IgD-negative memory B cell (primary cell): ENCODE results near the gene SGCE. TPM values are rescaled to one million over a fixed set of nuclear protein-coding genes. Genes with fewer than 3 reads are reported as not detected.
A peak's percentile ranks its signal among the peaks of the same experiment; 100 is the strongest.

ENCODE experiments used
- H3K27ac Mint-ChIP-seq, 3 donors: one replicate each; pipeline ENCODE4 v1.8.0; 2020 to 2022; ENCODE audit warnings: mild to moderate bottlenecking in 3 of 3, mixed read lengths in 3 of 3, moderate library complexity in 1 of 3
- H3K27me3 Mint-ChIP-seq: one replicate; pipeline ENCODE4 v1.8.0; 2021; ENCODE audit warnings: mixed read lengths
- H3K36me3 Mint-ChIP-seq: one replicate; pipeline ENCODE4 v1.8.0; 2020; ENCODE audit warnings: mild to moderate bottlenecking, mixed read lengths
- H3K4me1 Mint-ChIP-seq, 3 donors: one replicate each; pipeline ENCODE4 v1.8.0; 2020 to 2022; ENCODE audit warnings: mixed read lengths in 3 of 3, mild to moderate bottlenecking in 1 of 3
- H3K4me3 Mint-ChIP-seq, 4 donors: one replicate each; pipeline ENCODE4 v1.8.0; 2020 to 2022; ENCODE audit warnings: mild to moderate bottlenecking in 4 of 4, mixed read lengths in 4 of 4, moderate library complexity in 3 of 4
- H3K9me3 Mint-ChIP-seq, 3 donors: one replicate each; pipeline ENCODE4 v1.8.0; 2020 to 2021; ENCODE audit warnings: mixed read lengths in 3 of 3, mild to moderate bottlenecking in 1 of 3
- polyA plus RNA-seq: library from polyadenylated mRNA; unstranded; fragments of 300-500 nt; fragmentation: Illumina TruSeq; gene quantifications from one replicate; pipeline ENCODE4 v1.2.3, GENCODE V29; 2021

SGCE gene
- polyA plus RNA-seq, 1 donor from 2014 or later, result 9.0 TPM

DNA sequence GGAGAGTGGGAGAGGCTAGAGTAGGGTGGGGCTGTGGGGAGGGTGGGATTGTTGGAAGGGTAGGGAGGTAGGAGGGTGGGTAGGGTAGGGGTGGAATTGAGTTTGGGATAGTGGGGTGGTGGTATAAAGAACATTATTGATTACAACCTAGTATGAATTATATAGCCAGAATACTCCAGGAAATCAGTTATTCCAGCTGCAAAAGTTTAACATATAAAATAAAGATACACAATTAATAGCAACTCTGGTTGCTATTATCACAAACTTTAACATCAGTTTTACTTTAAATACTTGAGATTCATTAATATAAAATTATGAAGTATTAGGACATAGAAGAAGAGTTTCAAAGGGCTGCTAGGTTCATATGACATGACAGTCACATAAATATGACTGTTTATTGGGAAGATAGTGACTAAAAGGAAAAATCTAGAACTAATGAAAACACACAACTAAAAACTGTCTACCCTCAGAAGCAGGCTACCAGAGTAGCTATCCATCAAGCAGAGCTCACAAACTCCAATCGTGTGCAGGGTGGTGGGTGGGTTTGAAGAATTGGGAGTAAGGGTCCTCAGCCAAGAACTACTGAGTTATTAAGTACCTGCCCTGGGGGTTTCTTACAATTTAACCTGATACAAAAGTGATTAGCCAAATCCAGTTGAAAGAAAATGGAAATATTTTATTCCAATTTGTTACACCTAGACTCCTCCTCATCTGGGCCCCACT is 14.0 kb upstream of the SGCE start:
- H3K27me3 Mint-ChIP-seq, result peaks cover 5% of the 10 kb centered on the region
- H3K4me3 Mint-ChIP-seq, result no peak overlapping the region
- H3K27ac Mint-ChIP-seq, result no peak overlapping the region
- no peaks in the 10 kb centered on the region for H3K4me1 Mint-ChIP-seq
- peaks cover 3% of the 10 kb centered on the region for H3K36me3 Mint-ChIP-seq
- H3K9me3 Mint-ChIP-seq, result peaks cover 0 to 2% (median 2%) of the 10 kb centered on the region in 3 donors

DNA sequence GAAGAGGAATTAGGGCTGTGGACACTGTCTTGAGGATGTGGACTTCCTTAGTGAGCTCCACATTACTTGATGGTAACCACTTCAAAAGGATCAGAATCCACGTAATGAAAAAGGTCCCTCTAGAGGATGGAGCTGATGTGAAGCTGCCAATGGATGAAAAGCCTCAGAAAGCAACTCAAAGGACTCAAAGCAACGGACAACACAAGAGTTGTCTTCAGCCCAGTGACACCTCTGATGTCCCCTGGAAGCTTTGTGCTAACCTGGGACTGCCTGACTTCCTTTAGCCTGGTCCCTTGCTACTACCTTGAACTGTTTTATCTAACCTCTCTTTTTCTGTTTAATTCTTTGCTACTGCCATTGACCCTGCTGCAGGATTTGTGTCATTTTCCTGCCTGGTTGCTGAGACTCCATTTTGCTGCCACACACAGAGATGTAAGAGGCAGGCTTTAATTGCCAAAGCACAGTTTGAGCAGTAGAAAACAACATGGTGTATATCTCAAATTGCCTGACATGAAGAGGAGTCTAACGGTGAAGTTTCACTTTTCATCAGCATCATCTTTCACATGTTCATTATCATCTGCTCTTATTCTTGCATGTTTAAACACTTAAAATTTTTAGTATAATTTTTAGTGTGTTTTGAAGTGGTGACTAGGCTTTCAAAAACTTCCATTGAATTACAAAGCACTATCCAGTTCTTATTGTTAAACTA is 11.1 kb upstream of the SGCE start:
- Mint-ChIP-seq H3K4me1 (no peaks in the 10 kb centered on the region), H3K9me3 (peaks cover 0 to 2% (median 2%) of the 10 kb centered on the region in 3 donors), H3K36me3 (peaks cover 3% of the 10 kb centered on the region), H3K27me3 (peaks cover 5% of the 10 kb centered on the region), H3K4me3 (no peak overlapping the region), H3K27ac (no peak overlapping the region)

DNA sequence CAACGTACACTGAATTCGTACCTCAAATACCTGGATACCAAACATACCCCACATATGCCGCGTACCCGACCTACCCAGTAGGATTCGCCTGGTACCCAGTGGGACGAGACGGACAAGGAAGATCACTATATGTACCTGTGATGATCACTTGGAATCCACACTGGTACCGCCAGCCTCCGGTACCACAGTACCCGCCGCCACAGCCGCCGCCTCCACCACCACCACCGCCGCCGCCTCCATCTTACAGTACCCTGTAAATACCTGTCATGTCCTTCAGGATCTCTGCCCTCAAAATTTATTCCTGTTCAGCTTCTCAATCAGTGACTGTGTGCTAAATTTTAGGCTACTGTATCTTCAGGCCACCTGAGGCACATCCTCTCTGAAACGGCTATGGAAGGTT is 9.5 kb upstream of the SGCE start:
- H3K36me3 Mint-ChIP-seq, result peaks cover 2% of the 10 kb centered on the region
- no peaks in the 10 kb centered on the region for H3K4me1 Mint-ChIP-seq
- H3K4me3 Mint-ChIP-seq, result no peak overlapping the region
- peaks cover 0 to 2% (median 2%) of the 10 kb centered on the region in 3 donors for H3K9me3 Mint-ChIP-seq
- H3K27me3 Mint-ChIP-seq, result peaks cover 4% of the 10 kb centered on the region
- H3K27ac Mint-ChIP-seq, result no peak overlapping the region

DNA sequence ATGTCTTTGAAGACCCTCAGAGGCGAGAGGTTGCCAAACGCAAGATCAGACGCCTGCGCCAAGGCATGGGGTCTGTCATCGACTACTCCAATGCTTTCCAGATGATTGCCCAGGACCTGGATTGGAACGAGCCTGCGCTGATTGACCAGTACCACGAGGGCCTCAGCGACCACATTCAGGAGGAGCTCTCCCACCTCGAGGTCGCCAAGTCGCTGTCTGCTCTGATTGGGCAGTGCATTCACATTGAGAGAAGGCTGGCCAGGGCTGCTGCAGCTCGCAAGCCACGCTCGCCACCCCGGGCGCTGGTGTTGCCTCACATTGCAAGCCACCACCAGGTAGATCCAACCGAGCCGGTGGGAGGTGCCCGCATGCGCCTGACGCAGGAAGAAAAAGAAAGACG is 8.1 kb upstream of the SGCE start:
- H3K36me3 Mint-ChIP-seq, result no peaks in the 10 kb centered on the region
- peaks cover 4% of the 10 kb centered on the region for H3K27me3 Mint-ChIP-seq
- no peak overlapping the region for H3K27ac Mint-ChIP-seq
- peaks cover 0 to under 1% (median 0%) of the 10 kb centered on the region in 3 donors for H3K4me1 Mint-ChIP-seq
- no peak overlapping the region for H3K4me3 Mint-ChIP-seq
- H3K9me3 Mint-ChIP-seq, result peaks cover 0 to 2% (median 2%) of the 10 kb centered on the region in 3 donors

DNA sequence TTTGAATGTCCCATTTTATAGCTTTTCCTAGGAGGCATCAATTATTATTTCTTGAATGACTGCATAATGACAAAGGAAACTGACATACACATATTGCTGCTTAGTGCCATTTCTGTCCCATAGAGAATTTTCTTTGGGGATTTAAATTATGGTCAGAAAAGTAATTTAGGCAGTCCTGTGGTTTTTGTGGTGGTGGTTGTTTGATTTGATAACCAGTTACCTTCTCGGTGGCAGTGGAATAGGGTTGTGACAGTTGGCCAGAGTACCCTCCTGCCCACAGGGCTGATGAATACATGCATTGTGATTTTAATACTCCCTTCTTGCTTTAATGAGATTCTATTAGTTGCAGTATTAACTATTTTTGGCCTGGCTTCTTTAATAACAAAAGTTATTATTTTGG is 6.6 kb upstream of the SGCE start:
- Mint-ChIP-seq H3K36me3 (no peaks in the 10 kb centered on the region), H3K4me1 (peaks cover 0 to 3% (median 0%) of the 10 kb centered on the region in 3 donors), H3K9me3 (peaks cover 0 to 2% (median 2%) of the 10 kb centered on the region in 3 donors), H3K4me3 (no peak overlapping the region), H3K27me3 (peaks cover 4% of the 10 kb centered on the region), H3K27ac (no peak overlapping the region)

DNA sequence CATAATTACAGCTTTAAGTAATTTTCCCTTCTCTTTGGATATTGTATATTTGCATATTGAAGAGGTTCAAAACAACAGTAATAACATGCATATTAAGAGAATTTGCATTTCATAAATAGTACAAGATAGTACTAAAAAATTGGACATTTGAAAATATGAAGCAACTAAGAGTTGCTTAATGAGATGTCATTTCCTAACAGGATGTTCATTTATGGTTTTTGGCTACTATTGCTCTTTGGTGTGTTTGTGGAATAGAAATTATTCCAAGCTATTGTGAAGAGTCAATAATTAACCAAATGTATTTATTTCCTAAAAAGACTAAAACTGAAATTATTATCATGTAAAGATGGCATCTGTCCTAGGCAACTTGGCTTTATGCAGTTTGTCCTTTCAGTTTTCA is 4.1 kb upstream of the SGCE start:
- H3K36me3 Mint-ChIP-seq, result no peaks in the 10 kb centered on the region
- H3K27me3 Mint-ChIP-seq, result peaks cover 3% of the 10 kb centered on the region
- peaks cover 0 to 7% (median 5%) of the 10 kb centered on the region in 3 donors for H3K4me1 Mint-ChIP-seq
- no peak overlapping the region for H3K4me3 Mint-ChIP-seq
- peaks cover 0 to 3% (median 0%) of the 10 kb centered on the region in 3 donors for H3K9me3 Mint-ChIP-seq
- no peak overlapping the region for H3K27ac Mint-ChIP-seq

DNA sequence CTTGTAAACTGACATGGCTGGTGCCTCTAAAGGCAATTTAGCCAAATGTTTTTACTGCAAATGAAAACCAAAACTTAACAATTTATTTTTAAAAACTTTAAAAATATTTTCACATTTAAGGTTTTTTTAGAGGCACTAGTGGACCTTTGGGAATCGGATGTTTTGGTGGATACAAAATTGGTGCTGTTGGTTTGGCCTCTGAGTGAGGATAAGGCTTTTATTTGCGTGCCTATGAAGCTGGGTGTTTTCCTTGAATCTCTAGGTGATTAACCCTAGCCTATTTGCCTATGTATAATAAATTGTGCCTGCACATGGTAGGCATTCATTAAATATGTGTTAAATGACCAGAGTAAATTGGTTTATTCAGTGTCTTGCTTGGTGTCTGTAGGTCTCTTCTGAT is 2.9 kb upstream of the SGCE start:
- Mint-ChIP-seq H3K27ac (peak overlapping the region in 1 of 3 donors; percentile 79), H3K9me3 (peaks cover 0 to 3% (median 0%) of the 10 kb centered on the region in 3 donors), H3K36me3 (no peaks in the 10 kb centered on the region), H3K27me3 (peaks cover 7% of the 10 kb centered on the region), H3K4me1 (peaks cover 0 to 12% (median 9%) of the 10 kb centered on the region in 3 donors), H3K4me3 (peak overlapping the region in 1 of 4 donors; percentile 17)

DNA sequence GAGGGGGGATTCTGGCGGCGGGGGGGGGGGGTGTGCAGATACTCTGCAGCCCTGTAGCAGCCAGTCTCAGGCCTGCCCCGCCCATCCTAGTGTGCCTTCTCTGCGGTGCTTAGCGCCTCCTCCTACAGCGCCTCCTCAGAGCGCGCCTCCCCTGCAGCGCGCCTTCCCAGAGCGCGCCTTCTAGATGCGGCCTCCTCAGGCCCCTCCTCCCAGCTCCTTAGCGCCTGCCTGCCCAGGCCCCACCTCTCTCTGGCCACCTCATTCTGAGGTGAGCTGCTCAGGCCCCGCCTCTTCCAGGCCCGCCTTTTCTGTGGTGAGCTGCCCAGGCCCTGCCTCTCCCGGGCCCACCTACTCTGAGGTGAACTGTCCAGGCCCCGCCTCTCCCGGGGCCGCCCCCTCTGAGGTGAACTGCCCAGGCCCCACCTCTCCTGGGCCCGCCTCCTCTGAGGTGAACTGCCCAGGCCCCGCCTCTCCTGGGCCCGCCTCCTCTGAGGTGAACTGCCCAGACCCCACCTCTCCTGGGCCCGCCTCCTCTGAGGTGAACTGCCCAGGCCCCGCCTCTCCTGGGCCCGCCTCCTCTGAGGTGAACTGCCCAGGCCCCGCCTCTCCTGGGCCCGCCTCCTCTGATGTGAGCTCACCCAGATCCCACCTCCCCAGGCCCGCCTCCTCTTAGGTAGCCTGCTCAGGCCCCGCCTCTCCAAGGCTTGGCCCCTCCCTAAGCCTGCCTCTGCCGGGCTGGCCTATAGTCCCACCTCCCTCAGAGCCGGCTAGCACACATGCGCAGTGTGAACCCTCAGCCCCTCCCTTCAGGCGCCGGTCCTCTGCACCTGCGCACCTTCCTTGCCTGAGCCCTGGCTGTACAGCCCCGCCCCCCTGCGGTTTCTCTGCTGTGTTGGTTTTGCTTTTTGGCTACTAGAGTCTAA is 2.1 kb upstream of the SGCE start:
- Mint-ChIP-seq H3K4me1 (peaks cover 0 to 12% (median 9%) of the 10 kb centered on the region in 3 donors), H3K36me3 (no peaks in the 10 kb centered on the region), H3K9me3 (peaks cover 0 to 3% (median 0%) of the 10 kb centered on the region in 3 donors), H3K27me3 (peaks cover 7% of the 10 kb centered on the region), H3K27ac (peak overlapping the region; percentile 53 to 79 (median 62)), H3K4me3 (peak overlapping the region; percentile 86 to 93 (median 91))

DNA sequence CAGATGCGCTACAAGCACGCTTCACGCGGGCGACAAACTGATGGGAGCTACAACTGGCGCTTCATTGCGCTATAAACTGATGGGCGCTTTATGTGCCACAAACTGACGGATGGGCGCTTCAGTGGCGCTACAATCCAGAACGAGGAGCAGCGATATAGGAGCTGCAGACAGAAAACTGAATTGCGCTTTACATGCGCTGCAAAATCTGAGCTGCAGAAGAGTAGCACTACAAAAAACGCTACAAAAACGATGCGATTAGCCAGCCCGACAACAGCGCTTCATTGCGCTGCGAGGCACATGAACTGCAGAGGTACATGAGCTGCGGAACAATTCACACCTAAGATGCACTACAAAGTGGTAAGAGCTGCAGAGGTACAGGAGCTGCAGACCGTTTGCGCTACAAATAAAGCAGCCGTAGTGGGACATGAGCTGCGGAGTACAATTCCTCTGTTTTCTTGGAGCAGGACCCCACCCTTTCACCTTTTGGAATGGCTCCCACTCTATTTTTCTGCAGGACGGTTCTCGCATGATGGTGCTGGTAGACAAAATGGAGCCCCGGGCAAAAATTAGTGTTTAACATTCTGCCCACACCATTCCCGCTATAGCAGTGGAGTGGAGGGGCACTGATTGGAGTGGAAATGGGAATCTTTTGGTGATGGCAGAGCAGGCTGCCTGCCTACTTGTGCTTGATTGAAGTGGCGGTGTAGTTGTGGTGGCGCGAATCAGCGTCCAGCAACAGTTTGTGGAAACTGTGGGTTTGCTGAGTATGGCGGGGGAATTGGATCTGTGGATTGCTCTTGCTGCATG is 1.2 kb upstream of the SGCE start:
- Mint-ChIP-seq H3K36me3 (no peaks in the 10 kb centered on the region), H3K27me3 (peaks cover 7% of the 10 kb centered on the region), H3K4me3 (peak overlapping the region; percentile 86 to 93 (median 91)), H3K27ac (peak overlapping the region; percentile 34 to 79 (median 65)), H3K9me3 (peaks cover 0 to 3% (median 0%) of the 10 kb centered on the region in 3 donors), H3K4me1 (peaks cover 0 to 12% (median 9%) of the 10 kb centered on the region in 3 donors)

DNA sequence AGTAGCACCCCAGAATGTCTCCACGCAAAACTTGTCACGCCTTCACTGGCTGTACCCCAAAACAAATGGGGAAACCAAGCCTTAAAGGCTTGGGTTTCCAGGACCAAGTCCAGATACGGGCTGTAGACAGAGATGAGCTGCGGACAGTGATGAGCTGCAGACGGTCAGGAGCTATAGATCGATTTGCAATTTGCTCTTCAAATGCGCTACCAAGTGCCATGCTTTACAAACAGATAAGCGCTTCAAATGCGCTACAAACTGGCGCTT is 658 bp upstream of the SGCE start:
- Mint-ChIP-seq H3K27me3 (peaks cover 7% of the 10 kb centered on the region), H3K4me3 (peak overlapping the region; percentile 86 to 93 (median 91)), H3K27ac (peak overlapping the region; percentile 34 to 84 (median 79)), H3K36me3 (no peaks in the 10 kb centered on the region), H3K9me3 (peaks cover 0 to 3% (median 0%) of the 10 kb centered on the region in 3 donors), H3K4me1 (peaks cover 0 to 12% (median 9%) of the 10 kb centered on the region in 3 donors)

DNA sequence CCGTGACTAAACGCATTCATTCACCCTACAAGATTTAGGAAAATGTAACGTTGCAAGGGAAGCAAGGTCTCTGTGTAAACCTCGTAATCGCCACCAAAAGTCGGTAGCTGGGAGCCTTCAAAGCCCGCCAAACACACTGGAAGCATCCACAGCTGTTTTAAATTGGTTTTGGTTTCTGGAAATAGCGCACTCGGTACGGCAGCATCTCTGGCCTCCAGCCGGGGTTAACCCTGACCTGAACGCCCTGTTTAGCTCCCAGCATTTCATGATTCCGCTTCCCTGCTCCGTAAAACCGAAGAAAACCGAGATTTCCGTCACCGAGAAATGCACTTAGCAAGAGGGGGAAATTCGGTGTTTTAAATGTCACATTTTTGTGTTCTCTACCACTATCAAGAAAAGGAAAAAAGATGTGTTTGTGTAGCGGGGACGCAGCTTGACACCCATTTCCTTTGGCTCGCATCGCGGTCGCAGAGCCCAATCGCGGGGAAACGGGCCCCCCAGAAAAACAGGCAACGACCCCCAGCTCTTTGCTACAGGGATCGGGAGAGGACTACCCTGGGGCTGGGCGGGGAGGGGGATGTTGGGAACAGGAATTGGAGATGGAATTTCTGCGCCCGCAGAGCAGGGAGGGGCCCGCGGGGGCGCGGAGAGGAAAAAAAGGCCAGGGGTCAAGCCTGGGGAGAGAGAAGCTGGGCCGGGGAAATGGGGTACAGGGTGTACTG is 646 bp downstream of the SGCE start:
- peaks cover 0 to 12% (median 9%) of the 10 kb centered on the region in 3 donors for H3K4me1 Mint-ChIP-seq
- H3K27ac Mint-ChIP-seq, result peak overlapping the region; percentile 29 to 84 (median 72)
- peaks cover 0 to 3% (median 0%) of the 10 kb centered on the region in 3 donors for H3K9me3 Mint-ChIP-seq
- H3K27me3 Mint-ChIP-seq, result peaks cover 15% of the 10 kb centered on the region
- H3K4me3 Mint-ChIP-seq, result peak overlapping the region; percentile 86 to 96 (median 92)
- no peaks in the 10 kb centered on the region for H3K36me3 Mint-ChIP-seq

DNA sequence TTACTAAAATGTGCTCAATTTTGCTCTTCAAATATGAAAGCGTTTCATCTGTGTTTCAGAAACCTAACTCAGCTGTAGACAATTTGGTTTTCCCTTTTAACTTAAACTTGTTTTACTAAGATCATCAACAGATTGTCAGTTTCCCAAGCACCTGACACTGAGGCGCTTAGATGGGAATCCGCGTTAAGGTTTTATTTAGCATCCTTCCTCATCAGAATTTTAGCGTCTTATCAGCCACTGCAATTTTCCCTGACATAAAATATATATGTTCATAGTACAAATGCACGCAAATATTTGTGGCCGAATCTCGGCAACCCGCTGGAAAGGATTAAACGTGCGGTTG is 1.2 kb downstream of the SGCE start:
- H3K9me3 Mint-ChIP-seq, result peaks cover 0 to 3% (median 0%) of the 10 kb centered on the region in 3 donors
- H3K27me3 Mint-ChIP-seq, result peaks cover 17% of the 10 kb centered on the region
- no peaks in the 10 kb centered on the region for H3K36me3 Mint-ChIP-seq
- peak overlapping the region; percentile 29 to 84 (median 72) for H3K27ac Mint-ChIP-seq
- peak overlapping the region; percentile 86 to 96 (median 91) for H3K4me3 Mint-ChIP-seq
- H3K4me1 Mint-ChIP-seq, result peaks cover 0 to 12% (median 9%) of the 10 kb centered on the region in 3 donors

DNA sequence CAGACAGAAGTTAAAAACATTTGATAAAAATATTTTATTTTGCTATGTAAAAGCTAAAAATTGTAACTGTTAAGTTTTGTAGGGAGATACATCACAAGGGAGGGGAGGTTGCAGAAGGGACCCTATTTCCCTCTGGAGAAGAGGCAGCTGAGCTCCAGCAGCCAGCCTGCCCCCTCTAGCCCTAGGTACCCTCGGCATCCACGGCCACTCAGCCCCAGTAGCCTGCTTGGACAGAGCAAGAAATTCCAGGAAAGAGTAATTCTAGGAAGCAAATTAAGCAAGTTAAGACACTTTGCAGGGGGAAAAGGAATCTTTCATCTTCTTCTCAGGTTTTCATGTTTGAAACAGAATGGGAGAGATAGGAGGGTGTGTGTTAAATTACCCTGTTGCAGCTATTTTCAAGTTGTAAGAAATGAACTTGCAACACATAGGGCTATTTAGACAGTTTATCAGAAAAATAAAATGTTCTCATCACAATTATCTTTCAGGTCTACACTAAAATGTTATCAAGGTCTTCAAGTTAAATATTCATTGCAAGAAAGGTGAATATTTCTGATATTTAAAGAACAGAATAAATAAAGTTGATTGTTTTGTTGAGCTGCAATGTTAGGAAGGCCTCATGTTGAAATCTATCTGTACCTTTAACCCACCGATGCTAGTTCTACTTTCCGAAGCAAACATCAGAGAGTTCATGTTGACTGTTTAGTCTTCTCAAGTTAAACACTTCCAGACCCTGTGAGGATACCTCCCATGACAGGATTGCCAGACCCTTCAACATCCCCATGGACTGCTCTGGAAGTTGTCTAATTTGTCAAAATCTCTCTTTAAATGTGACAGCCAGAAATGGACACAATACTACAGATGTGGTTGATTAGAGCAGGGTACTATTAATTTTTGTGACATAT is 5.5 kb downstream of the SGCE start:
- no peak overlapping the region for H3K27ac Mint-ChIP-seq
- H3K9me3 Mint-ChIP-seq, result no peaks in the 10 kb centered on the region
- no peak overlapping the region for H3K4me3 Mint-ChIP-seq
- H3K27me3 Mint-ChIP-seq, result peaks cover 20% of the 10 kb centered on the region
- peaks cover 0 to 11% (median 8%) of the 10 kb centered on the region in 3 donors for H3K4me1 Mint-ChIP-seq
- H3K36me3 Mint-ChIP-seq, result no peaks in the 10 kb centered on the region
